Activated CD8-positive, alpha-beta memory T cell treated with anti-CD3 and anti-CD28 coated beads for 36 hours (primary cell): ENCODE measurements around the gene EXD3. TPM values are rescaled to one million over a fixed set of nuclear protein-coding genes. Genes with fewer than 3 reads are reported as not detected.

Experiments
- CTCF ChIA-PET: fragments of 350-600 bp; sonication (Branson Sonifier 250); formaldehyde crosslinking; loops from one replicate; lab custom pipeline; 2021; ENCODE audit warnings: antibody characterized with exemption; lab: Charles Lee
- POLR2A ChIA-PET: fragments of 350-600 bp; sonication (Branson Sonifier 250); formaldehyde crosslinking; loops from one replicate; lab custom pipeline; 2021; ENCODE audit warnings: antibody characterized with exemption; lab: Charles Lee
- total RNA-seq, 2 experiments: library from RNA; stranded (reverse); gene quantifications; one replicate each; pipeline ENCODE4 v1.2.3, GENCODE V29; 2021

The EXD3 gene
- total RNA-seq, 2 experiments from 2014 or later = 3.4 to 3.7 TPM

DNA sequence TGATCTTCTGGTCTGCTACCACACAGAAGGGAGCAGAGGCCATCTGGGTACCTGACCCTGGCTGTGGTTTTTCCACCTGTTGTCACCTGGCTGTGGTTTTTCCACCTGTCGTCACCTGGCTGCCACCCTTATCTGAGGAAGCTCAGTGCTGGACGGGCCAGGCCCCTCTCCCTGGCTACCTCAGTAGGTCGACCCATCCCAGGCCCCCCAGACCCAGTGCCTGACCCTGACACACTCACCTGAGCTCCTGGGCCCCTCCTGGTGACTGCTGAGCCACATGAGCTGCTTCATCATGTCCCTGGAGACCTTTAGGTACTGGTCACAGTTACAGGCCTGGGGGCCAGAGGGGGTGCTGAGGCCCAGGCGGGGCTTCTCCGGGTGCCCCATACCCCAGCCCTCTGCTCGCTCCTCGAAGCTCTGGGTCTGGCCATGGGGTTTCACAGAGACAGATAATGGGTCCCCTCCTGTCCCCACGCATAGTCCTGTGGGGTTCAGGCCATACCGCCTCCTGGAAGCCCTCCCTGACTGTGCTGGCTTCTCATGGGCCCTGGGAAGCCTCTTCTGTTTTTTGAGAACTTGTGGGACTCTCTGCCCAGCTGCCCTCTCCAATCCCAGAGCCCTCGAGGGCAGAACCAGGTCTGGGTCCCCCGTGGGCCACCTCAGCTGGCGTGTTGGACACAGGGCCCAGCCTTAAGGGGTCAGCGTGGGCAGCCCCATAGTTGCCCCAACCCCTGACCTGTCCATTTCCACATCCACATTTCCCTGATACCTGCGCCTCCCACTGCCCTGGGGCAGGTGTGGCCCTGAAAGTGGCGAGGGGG lies 113.4 kb downstream of the EXD3 start:
- ChIA-PET POLR2A (no interaction called here), CTCF (no interaction called here)

DNA sequence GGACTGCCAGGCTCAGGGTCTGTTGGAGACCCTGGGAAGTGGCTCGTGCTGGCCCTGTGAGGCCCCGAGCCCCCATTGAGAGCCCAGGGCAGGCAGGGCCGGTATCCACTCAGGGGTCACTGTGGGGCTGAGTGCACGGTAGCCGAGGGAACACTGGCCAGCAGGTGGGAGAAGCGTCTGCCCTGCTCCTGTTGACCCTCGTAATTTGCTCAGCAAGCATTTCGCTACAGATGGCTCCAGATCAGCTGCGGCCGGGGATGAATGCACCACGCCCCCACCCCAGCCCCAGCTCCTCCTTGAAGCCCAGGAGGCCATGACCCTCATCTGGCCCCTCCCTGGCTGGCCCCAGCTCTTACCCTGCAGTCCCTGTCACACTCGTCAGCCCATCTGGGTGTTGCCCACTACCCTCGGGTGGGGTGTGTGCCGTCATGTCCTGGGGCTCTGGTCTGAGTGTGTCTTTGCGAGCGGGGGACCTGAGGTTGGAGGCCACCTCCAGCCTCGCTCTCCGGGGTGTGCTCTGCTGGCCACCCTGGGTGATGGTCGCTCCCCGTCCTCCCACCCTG lies 114.8 kb downstream of the EXD3 start:
- ChIA-PET POLR2A (no interaction called here), CTCF (interaction anchor here (0.6 kb wide), 1 partner anchor 18 kb away, joined by 3 read pairs; no protein-coding TSS in a partner anchor)

- POLR2A ChIA-PET = no interaction called here
- CTCF ChIA-PET = interaction anchor here (0.6 kb wide), 1 partner anchor 18 kb away, joined by 3 read pairs; no protein-coding TSS in a partner anchor
These were observed 115.5 kb downstream of the EXD3 start for GRCh38 chr9:137307255-137308056.

GRCh38 chr9:137306850-137307254 lies 116.1 kb downstream of the EXD3 start:
- POLR2A ChIA-PET = no interaction called here
- CTCF ChIA-PET = no interaction called here

GRCh38 chr9:137306066-137306849 lies 116.7 kb downstream of the EXD3 start:
- CTCF ChIA-PET = no interaction called here
- POLR2A ChIA-PET = no interaction called here

DNA sequence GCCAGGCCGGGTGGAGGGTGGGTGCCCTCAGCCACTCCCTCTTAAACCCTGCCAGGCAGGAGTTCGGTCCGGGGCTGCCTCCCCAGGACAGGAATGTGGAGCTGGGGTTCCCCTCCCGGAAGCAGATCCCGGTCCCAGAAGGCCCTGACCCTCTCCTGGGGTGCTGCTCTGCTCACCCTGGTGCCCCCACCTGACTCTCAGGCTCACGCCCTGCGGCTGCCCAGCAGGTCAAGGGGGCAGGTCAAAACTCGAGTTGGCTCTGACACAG lies 117.2 kb downstream of the EXD3 start:
- CTCF ChIA-PET = no interaction called here
- POLR2A ChIA-PET = no interaction called here

- POLR2A ChIA-PET = no interaction called here
- CTCF ChIA-PET = no interaction called here
These were observed 117.7 kb downstream of the EXD3 start for GRCh38 chr9:137305060-137305797.

DNA sequence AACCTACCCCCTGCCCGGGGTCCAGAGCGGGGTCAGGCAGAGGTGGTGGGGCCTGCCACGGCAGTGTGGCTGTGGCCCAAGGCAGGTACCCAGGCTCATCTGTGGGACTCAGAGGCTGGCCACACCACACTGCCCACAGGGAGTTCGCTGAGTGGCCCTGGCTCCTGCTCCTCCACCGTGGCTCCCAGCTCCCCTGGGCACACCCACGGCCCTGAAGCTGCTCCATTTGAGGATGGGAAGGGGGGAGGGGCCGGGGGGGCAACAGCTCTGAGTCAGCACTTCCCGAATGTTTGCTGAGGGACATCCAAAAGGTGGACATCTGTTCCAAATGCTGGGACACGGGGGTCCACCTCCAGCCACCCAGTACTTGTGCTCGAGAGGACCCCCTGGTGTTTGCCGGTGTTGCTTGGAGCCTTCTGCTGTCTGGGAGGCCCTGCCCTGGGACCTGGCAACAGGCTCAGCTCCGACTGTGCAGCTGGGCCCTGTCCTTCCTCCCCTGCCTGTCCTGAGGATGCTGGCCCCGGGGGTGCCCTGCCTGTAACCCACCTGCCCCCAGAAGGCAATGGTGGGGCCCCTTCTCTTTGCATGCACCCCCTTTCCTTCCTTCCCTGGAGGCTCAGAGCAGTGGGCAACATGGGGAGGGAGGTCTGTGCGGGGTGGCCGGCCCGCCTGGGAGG lies 118.4 kb downstream of the EXD3 start:
- ChIA-PET POLR2A (no interaction called here), CTCF (no interaction called here)

GRCh38 chr9:137303893-137304382 lies 119.0 kb downstream of the EXD3 start:
- POLR2A ChIA-PET = no interaction called here
- CTCF ChIA-PET = no interaction called here

DNA sequence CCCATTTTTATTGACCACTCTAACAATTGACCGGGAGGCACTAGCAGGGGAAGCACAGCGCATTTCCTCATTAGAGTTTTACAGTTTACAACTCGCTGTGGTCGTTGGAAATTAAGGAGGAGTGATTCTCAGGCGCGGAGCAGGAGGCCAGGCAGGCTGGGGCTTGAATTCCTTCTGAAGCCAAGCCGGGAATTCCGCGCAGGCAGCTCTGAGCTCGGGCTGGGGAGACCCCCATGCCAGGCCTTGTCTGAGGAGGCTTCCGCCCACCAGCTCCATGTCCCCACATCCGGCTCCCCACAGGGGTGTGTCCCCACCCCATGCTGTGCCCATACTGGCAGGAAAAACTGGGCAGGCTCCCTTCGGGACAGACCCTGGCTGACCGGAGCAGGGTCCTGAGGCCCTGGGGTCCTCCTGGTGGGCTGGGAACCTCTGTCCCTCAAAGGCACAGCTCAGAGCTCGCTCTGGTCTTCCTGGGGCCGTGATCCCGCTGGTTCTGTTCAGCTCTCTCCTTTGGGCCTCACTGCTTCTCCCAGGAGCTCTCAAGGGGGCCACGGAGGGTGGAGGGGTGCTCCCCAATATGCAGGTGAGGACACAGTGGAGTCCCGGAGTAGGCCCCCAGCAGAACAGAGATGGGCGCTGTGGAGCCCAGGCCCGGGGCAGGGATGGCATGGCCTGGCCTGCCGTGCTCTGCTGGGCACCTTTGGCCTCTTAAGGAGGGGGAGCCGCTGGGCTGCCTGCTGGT lies 119.6 kb downstream of the EXD3 start:
- POLR2A ChIA-PET = no interaction called here
- CTCF ChIA-PET = interaction anchor here (1.9 kb wide), 1 partner anchor 120 kb away, joined by 8 read pairs; the partner anchor contains the start of genes EXD3 and NOXA1

DNA sequence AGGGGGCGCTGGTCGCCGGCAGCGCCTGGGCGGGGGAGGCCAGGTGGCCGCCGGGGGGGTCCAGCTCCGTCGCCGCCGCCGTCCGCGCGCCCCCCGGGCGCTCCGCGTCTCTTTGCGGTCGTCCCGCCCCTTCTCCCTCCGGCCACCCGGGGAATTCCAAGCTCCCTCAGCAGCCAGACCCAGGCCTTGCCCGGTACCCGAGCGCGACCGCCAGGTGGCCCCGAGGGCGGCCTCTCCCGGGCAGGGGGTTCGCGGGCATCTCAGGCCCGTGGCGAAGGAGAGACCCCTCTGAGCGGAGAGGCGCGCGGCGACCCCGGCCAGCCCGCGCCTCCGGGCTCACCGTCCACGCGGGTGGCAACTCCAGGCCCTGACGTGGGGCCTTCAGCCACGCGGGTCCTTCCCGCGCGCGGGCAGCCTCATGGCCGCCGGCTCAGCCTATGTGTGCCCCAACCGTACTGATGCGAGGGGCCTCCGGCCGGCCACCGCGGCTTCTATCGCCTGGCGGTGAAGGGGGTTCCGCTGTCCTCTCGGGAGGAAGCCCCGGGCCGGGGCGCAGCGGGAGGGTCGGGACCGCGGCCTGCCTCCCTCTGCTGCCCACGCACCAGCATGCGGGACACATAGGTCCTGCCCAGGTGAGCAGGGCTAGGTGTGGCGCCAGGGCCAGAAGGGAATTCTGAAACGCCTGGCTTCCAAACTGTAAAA lies 120.4 kb downstream of the EXD3 start:
- ChIA-PET POLR2A (no interaction called here), CTCF (interaction anchor here (1.0 to 1.9 kb wide), 2 partner anchors 121 to 141 kb away, joined by 4 to 8 read pairs; partner anchors contain the start of genes EXD3 and NOXA1)

- CTCF ChIA-PET = interaction anchor here (1.0 to 1.9 kb wide), 3 partner anchors 121 to 174 kb away, joined by 3 to 8 read pairs (median 4); partner anchors contain the start of genes EXD3 and NOXA1
- POLR2A ChIA-PET = interaction anchor here (0.6 kb wide), 1 partner anchor 17 kb away, joined by 4 read pairs; no protein-coding TSS in a partner anchor
These were observed 120.9 kb downstream of the EXD3 start, which contains the start of gene NRARP for GRCh38 chr9:137302118-137302448. Gene NRARP (minus strand): TSS chr9:137302271. CDS start chr9:137301928, 343 bp downstream.

DNA sequence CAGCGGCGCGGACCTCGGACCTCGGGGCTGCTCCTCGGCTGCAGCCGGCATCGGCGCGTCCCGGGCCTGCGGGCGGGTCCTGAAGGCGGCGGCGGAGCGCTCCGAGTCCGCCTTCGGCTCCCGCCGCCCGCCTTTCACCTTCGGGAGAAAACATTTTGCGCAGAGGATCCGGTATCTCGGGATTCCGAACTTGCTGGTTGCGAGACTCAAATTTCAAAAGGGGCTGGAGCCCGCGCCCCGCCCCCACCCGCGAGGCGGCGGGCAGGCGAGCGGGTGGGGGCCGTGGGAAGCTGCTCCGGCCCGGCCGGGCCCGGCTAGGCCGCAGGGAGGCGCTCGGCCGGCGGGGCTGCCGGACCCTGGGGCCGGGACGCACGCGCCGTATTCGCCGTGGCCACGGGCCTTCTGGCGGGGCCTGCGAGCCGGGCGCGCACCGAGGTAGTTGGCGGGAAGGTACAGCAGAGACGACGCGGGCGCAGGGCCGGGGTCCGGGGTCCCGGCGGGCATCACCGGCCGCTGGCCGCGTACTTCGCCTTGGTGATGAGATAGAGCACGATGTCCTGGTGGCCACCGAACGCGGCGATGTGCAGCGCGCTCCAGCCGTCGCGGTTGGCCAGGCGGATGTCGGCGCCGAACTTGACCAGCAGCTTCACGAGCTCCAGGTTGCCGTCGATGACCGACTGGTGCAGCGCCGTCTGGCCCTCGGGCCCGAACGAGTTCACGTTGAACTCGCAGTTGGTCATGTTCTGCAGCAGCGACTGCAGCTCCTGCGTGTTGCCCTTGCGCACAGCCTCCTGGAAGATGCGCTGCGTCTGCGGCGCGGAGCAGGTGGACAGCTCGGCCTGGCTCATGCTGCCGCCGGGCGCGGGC lies 121.6 kb downstream of the EXD3 start:
- CTCF ChIA-PET = interaction anchor here (1.0 to 1.9 kb wide), 3 partner anchors 122 to 174 kb away, joined by 3 to 8 read pairs (median 4); partner anchors contain the start of genes EXD3 and NOXA1
- POLR2A ChIA-PET = interaction anchor here (0.6 kb wide), 1 partner anchor 16 kb away, joined by 4 read pairs; no protein-coding TSS in a partner anchor

GRCh38 chr9:137300567-137301080 lies 122.3 kb downstream of the EXD3 start:
- ChIA-PET POLR2A (no interaction called here), CTCF (no interaction called here)

- ChIA-PET POLR2A (no interaction called here), CTCF (no interaction called here)
These were observed 123.0 kb downstream of the EXD3 start for GRCh38 chr9:137299938-137300337.
